Natural killer cell treated with Interleukin-12 subunit alpha and Interleukin-12 subunit beta and Interleukin-15 and Interleukin-18, amount 100 ng/mL, for 72 hours (primary cell): Measurements from ENCODE around the gene PRTN3. TPM values are rescaled to one million over a fixed set of nuclear protein-coding genes. Genes with fewer than 3 reads are reported as not detected.
"Not testable (repeated sequence)": the region's sequence is repeated elsewhere in the genome, so short reads cannot be mapped to it uniquely, and the experiment has no call there.

ENCODE experiments used
- ATAC-seq, 2 donors: fragments of 150-1000 bp; cut with Tn5 transposase in 1 of 2; sonication (Bioruptor Pico), chemical (Tn5 transposase) in 1 of 2; 2 replicates each; pipeline ENCODE4 v1.10.0; 2021
- DNase-seq: peaks from one replicate; pipeline ENCODE4 v3.0.0; 2022; ENCODE audit warnings: low spot score
- H3K27ac Mint-ChIP-seq, 2 donors: 1 replicate in 1 of 2; 2 replicates in 1 of 2; pipeline ENCODE4 v1.8.0; 2022; ENCODE audit warnings: mixed read lengths in 2 of 2, mild to moderate bottlenecking in 1 of 2, moderate library complexity in 1 of 2
- H3K27me3 Mint-ChIP-seq, 2 donors: 1 replicate in 1 of 2; 2 replicates in 1 of 2; pipeline ENCODE4 v1.8.0; 2022; ENCODE audit warnings: mixed read lengths in 2 of 2
- H3K36me3 Mint-ChIP-seq: one replicate; pipeline ENCODE4 v1.8.0; 2022; ENCODE audit warnings: mixed read lengths
- H3K4me1 Mint-ChIP-seq, 2 donors: 1 replicate in 1 of 2; 2 replicates in 1 of 2; pipeline ENCODE4 v1.8.0; 2022; ENCODE audit warnings: low read depth in 2 of 2, mixed read lengths in 2 of 2, mild to moderate bottlenecking in 1 of 2
- H3K4me3 Mint-ChIP-seq: one replicate; pipeline ENCODE4 v1.8.0; 2022; ENCODE audit warnings: mixed read lengths
- H3K9me3 Mint-ChIP-seq: 2 replicates; pipeline ENCODE4 v1.8.0; 2022; ENCODE audit warnings: mixed read lengths
- total RNA-seq, 2 donors: library from RNA; stranded (reverse); gene quantifications; one replicate each; pipeline ENCODE4 v1.2.3, GENCODE V29; 2022

PRTN3 gene
- total RNA-seq, 2 donors from 2014 or later = not detected

GRCh38 chr19:877992-878660 lies 37.3 kb downstream of the PRTN3 start:
- ATAC-seq, DNase-seq, H3K36me3 Mint-ChIP-seq, H3K4me3 Mint-ChIP-seq, H3K4me1 Mint-ChIP-seq, H3K9me3 Mint-ChIP-seq, H3K27ac Mint-ChIP-seq, H3K27me3 Mint-ChIP-seq: not testable (repeated sequence)

- not testable (repeated sequence) for H3K27ac Mint-ChIP-seq
These were observed 38.2 kb downstream of the PRTN3 start for GRCh38 chr19:878751-879561.

GRCh38 chr19:879711-880438 lies 39.1 kb downstream of the PRTN3 start:
- no peak overlapping the region for H3K27ac Mint-ChIP-seq
- H3K9me3 Mint-ChIP-seq = no peaks in the 10 kb centered on the region
- no peaks in the 10 kb centered on the region for H3K36me3 Mint-ChIP-seq
- no peak for ATAC-seq
- no peaks in the 10 kb centered on the region for H3K27me3 Mint-ChIP-seq
- no peak for DNase-seq
- no peaks in the 10 kb centered on the region for H3K4me1 Mint-ChIP-seq
- no peak overlapping the region for H3K4me3 Mint-ChIP-seq

More at GRCh38 chr19:878751-879561, 38.2 kb downstream of the PRTN3 start:
- not testable (repeated sequence) for H3K36me3 Mint-ChIP-seq, H3K4me1 Mint-ChIP-seq, H3K4me3 Mint-ChIP-seq, H3K9me3 Mint-ChIP-seq, H3K27me3 Mint-ChIP-seq, DNase-seq, ATAC-seq

- Mint-ChIP-seq H3K36me3 (no peaks in the 10 kb centered on the region), H3K27ac (no peak overlapping the region), H3K9me3 (no peaks in the 10 kb centered on the region), H3K4me3 (no peak overlapping the region), H3K27me3 (no peaks in the 10 kb centered on the region), H3K4me1 (no peaks in the 10 kb centered on the region)
- ATAC-seq = no peak
- DNase-seq = no peak
These were observed 40.7 kb downstream of the PRTN3 start for GRCh38 chr19:881385-882071.

GRCh38 chr19:882871-883497 lies 42.2 kb downstream of the PRTN3 start:
- ATAC-seq = no peak
- Mint-ChIP-seq H3K4me1 (no peaks in the 10 kb centered on the region), H3K36me3 (no peaks in the 10 kb centered on the region), H3K27me3 (no peaks in the 10 kb centered on the region), H3K27ac (no peak overlapping the region), H3K9me3 (no peaks in the 10 kb centered on the region), H3K4me3 (no peak overlapping the region)
- no peak for DNase-seq

GRCh38 chr19:883661-884211 lies 42.9 kb downstream of the PRTN3 start:
- Mint-ChIP-seq H3K4me3 (no peak overlapping the region), H3K9me3 (no peaks in the 10 kb centered on the region), H3K36me3 (no peaks in the 10 kb centered on the region), H3K4me1 (no peaks in the 10 kb centered on the region), H3K27me3 (no peaks in the 10 kb centered on the region), H3K27ac (no peak overlapping the region)
- ATAC-seq (peak in 1 of 2 donors; percentile 4), DNase-seq (no peak)

- no peaks in the 10 kb centered on the region for H3K27me3 Mint-ChIP-seq
- no peak overlapping the region for H3K4me3 Mint-ChIP-seq
- no peaks in the 10 kb centered on the region for H3K36me3 Mint-ChIP-seq
- DNase-seq (no peak), ATAC-seq (peak in 1 of 2 donors; percentile 3)
- no peak overlapping the region for H3K27ac Mint-ChIP-seq
- no peaks in the 10 kb centered on the region for H3K4me1 Mint-ChIP-seq
- H3K9me3 Mint-ChIP-seq = no peaks in the 10 kb centered on the region
These were observed 43.8 kb downstream of the PRTN3 start for GRCh38 chr19:884420-885211.

GRCh38 chr19:885536-886224 lies 44.9 kb downstream of the PRTN3 start:
- H3K36me3 Mint-ChIP-seq = no peaks in the 10 kb centered on the region
- H3K4me3 Mint-ChIP-seq = no peak overlapping the region
- no peaks in the 10 kb centered on the region for H3K27me3 Mint-ChIP-seq
- H3K9me3 Mint-ChIP-seq = no peaks in the 10 kb centered on the region
- H3K27ac Mint-ChIP-seq = no peak overlapping the region
- H3K4me1 Mint-ChIP-seq = no peaks in the 10 kb centered on the region
- no peak for ATAC-seq
- no peak for DNase-seq

GRCh38 chr19:887072-887471 lies 46.3 kb downstream of the PRTN3 start:
- no peaks in the 10 kb centered on the region for H3K36me3 Mint-ChIP-seq
- H3K9me3 Mint-ChIP-seq = no peaks in the 10 kb centered on the region
- no peaks in the 10 kb centered on the region for H3K27me3 Mint-ChIP-seq
- DNase-seq (no peak), ATAC-seq (no peak)
- H3K4me1 Mint-ChIP-seq = peaks cover under 1% of the 10 kb centered on the region in 2 donors
- no peak overlapping the region for H3K27ac Mint-ChIP-seq
- no peak overlapping the region for H3K4me3 Mint-ChIP-seq

- Mint-ChIP-seq H3K36me3 (no peaks in the 10 kb centered on the region), H3K9me3 (no peaks in the 10 kb centered on the region), H3K4me1 (peaks cover 2 to 4% of the 10 kb centered on the region in 2 donors), H3K27me3 (no peaks in the 10 kb centered on the region), H3K27ac (no peak overlapping the region), H3K4me3 (no peak overlapping the region)
- no peak for ATAC-seq
- no peak for DNase-seq
These were observed 46.8 kb downstream of the PRTN3 start for GRCh38 chr19:887599-887998.

- Mint-ChIP-seq H3K4me3 (no peak overlapping the region), H3K27me3 (no peaks in the 10 kb centered on the region), H3K36me3 (no peaks in the 10 kb centered on the region), H3K4me1 (peaks cover 12 to 13% of the 10 kb centered on the region in 2 donors), H3K27ac (no peak overlapping the region), H3K9me3 (no peaks in the 10 kb centered on the region)
- ATAC-seq = no peak
- DNase-seq = no peak
These were observed 48.0 kb downstream of the PRTN3 start for GRCh38 chr19:888581-889385.
